Liver (tissue), 9 donors: Measurements from ENCODE around the gene ZNF565. TPM values are rescaled to one million over a fixed set of nuclear protein-coding genes. Genes with fewer than 3 reads are reported as not detected.

ENCODE experiments used
- DNase-seq: peaks from one replicate; pipeline ENCODE4 v3.0.0-alpha.2; 2017; ENCODE audit warnings: low spot score
- H3K27ac ChIP-seq, 2 donors: one replicate each; pipeline ENCODE4 v1.7.0; 2013; ENCODE audit warnings: inconsistent platforms in 2 of 2, low read length in 2 of 2, control low read depth in 1 of 2, low read depth in 1 of 2, mild to moderate bottlenecking in 1 of 2
- H3K27me3 ChIP-seq, 4 donors: one replicate each; pipeline versions ENCODE4 v1.6.1 to v1.7.0; 2013; ENCODE audit warnings: low read length in 3 of 4, inconsistent platforms in 1 of 4, mild to moderate bottlenecking in 1 of 4, moderate library complexity in 1 of 4; ENCODE audit not compliant: control insufficient read depth in 4 of 4, insufficient read depth in 4 of 4
- H3K36me3 ChIP-seq, 4 donors: one replicate each; pipeline versions ENCODE4 v1.6.1 to v1.7.0; 2013; ENCODE audit warnings: low read length in 3 of 4, mild to moderate bottlenecking in 3 of 4, low read depth in 1 of 4, moderate library complexity in 1 of 4; ENCODE audit not compliant: control insufficient read depth in 4 of 4, insufficient read depth in 3 of 4
- H3K4me1 ChIP-seq, 4 donors: one replicate each; pipeline versions ENCODE4 v1.6.1 to v1.7.0; 2013; ENCODE audit warnings: low read length in 3 of 4, mild to moderate bottlenecking in 3 of 4, moderate library complexity in 1 of 4; ENCODE audit not compliant: control insufficient read depth in 4 of 4, insufficient read depth in 4 of 4
- H3K4me3 ChIP-seq, 3 donors: one replicate each; pipeline versions ENCODE4 v1.6.1 to v1.7.0; 2013; ENCODE audit warnings: low read length in 3 of 3, control low read depth in 1 of 3, low read depth in 1 of 3, mild to moderate bottlenecking in 1 of 3
- H3K9ac ChIP-seq, 2 donors: one replicate each; pipeline ENCODE4 v1.7.0; 2013; ENCODE audit warnings: low read length in 2 of 2, mild to moderate bottlenecking in 2 of 2, moderate library complexity in 2 of 2, control low read depth in 1 of 2, low read depth in 1 of 2
- H3K9me3 ChIP-seq, 4 donors: one replicate each; pipeline versions ENCODE4 v1.6.1 to v1.7.0; 2013; ENCODE audit warnings: low read length in 3 of 4; ENCODE audit not compliant: control insufficient read depth in 4 of 4
- ATF3 ChIP-seq: IDR thresholded peaks from 2 replicates; pipeline ENCODE4 v1.6.1; 2016; ENCODE audit warnings: antibody characterized with exemption
- CTCF ChIP-seq: fragments of 150-350 bp; IDR thresholded peaks from 2 replicates; pipeline ENCODE4 v1.5.1; 2017; ENCODE audit warnings: improper control_type of control experiment, low read depth, low read length; ENCODE audit not compliant: missing input control
- EGR1 ChIP-seq, 2 donors: IDR thresholded peaks; 2 replicates each; pipeline ENCODE4 v1.6.1; 2016 to 2018; ENCODE audit warnings: antibody characterized with exemption in 2 of 2, low read depth in 2 of 2
- FOXA1 ChIP-seq: IDR thresholded peaks from 2 replicates; pipeline ENCODE4 v1.6.1; 2016; ENCODE audit warnings: antibody characterized with exemption
- FOXA2 ChIP-seq: IDR thresholded peaks from 2 replicates; pipeline ENCODE4 v1.6.1; 2016; ENCODE audit warnings: antibody characterized with exemption
- GABPA ChIP-seq, 2 donors: IDR thresholded peaks in 1 of 2; conservative IDR thresholded peaks in 1 of 2; 2 replicates each; pipeline ENCODE4 v1.6.1; 2016; ENCODE audit warnings: antibody characterized with exemption in 2 of 2, mild to moderate bottlenecking in 1 of 2, moderate library complexity in 1 of 2
- HNF4A ChIP-seq, 2 donors: conservative IDR thresholded peaks; 2 replicates each; pipeline ENCODE4 v1.6.1; 2016; ENCODE audit warnings: antibody characterized with exemption in 2 of 2, mild to moderate bottlenecking in 2 of 2
- HNF4G ChIP-seq: IDR thresholded peaks from 2 replicates; pipeline ENCODE4 v1.6.1; 2016; ENCODE audit warnings: antibody characterized with exemption
- JUND ChIP-seq, 2 donors: IDR thresholded peaks; 2 replicates each; pipeline ENCODE4 v1.6.1; 2016; ENCODE audit warnings: antibody characterized with exemption in 2 of 2
- MAX ChIP-seq: IDR thresholded peaks from 2 replicates; pipeline ENCODE4 v1.6.1; 2016; ENCODE audit warnings: antibody characterized with exemption
- NR2F2 ChIP-seq: IDR thresholded peaks from 2 replicates; pipeline ENCODE4 v1.6.1; 2016; ENCODE audit warnings: antibody characterized with exemption
- RAD21 ChIP-seq, 2 donors: IDR thresholded peaks; 2 replicates each; pipeline ENCODE4 v1.6.1; 2016; ENCODE audit warnings: antibody characterized with exemption in 2 of 2, mild to moderate bottlenecking in 2 of 2
- RXRA ChIP-seq, 2 donors: IDR thresholded peaks; 2 replicates each; pipeline ENCODE4 v1.6.1; 2017 to 2018; ENCODE audit warnings: antibody characterized with exemption in 2 of 2, mild to moderate bottlenecking in 1 of 2
- SP1 ChIP-seq: IDR thresholded peaks from 2 replicates; pipeline ENCODE4 v1.6.1; 2018; ENCODE audit warnings: antibody characterized with exemption, mild to moderate bottlenecking
- ZBTB33 ChIP-seq: IDR thresholded peaks from 2 replicates; pipeline ENCODE4 v1.6.1; 2016; ENCODE audit warnings: antibody characterized with exemption
- WGBS: extraction: QIAGEN DNeasy Blood & Tissue Kit; methylation state at CpG from one replicate; pipeline ENCODE4 v1.1.7; 2013; 5-methylcytosine and 5-hydroxymethylcytosine counted together
- polyA plus RNA-seq, 2 donors: library from polyadenylated mRNA; stranded (reverse) in 1 of 2; unstranded in 1 of 2; fragments of 200-250 nt in 1 of 2; fragments of >200 nt in 1 of 2; fragmentation: Nextera tagmentation in 1 of 2; extraction: Ambion mirVana in 1 of 2; gene quantifications; one replicate each; pipeline versions ENCODE4 v1.2.1 to v1.2.3, GENCODE V29; 2013 to 2015
- total RNA-seq, 2 donors: library from RNA; depleted of rRNA; stranded (reverse); fragments of >200 nt; gene quantifications; one replicate each; pipeline ENCODE4 v1.2.3, GENCODE V29; 2014
- donor health status: healthy.
- donor health status: healthy.
- donor health status: healthy.
- donor health status: healthy.
- donor health status: healthy.

Gene ZNF565
- total and polyA plus RNA-seq, 4 donors, result 0.95 to 4.9 (median 2.2) TPM

DNA sequence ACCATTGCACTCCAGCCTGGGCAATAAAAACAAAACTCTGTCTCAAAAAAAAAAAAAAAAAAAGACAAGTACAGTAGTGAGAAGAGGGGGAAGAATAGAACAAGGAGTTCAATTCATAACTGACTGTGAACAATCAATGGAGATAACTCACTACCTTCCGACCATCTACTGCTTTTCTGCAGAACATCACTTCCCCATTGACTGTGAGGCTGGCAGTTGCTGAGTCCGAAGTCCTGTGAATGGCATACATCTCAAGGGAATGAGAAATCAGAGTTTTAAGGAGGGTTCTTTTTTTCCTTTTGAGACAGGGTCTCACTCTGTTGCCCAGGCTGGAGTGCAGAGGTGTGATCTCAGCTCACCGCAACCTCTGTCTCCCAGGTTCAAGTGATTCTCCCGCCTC lies 11.2 kb downstream of the ZNF565 start:
- Histone ChIP-seq H3K27ac (no peak overlapping the region), H3K9me3 (no peaks in the 10 kb centered on the region), H3K27me3 (no peaks in the 10 kb centered on the region), H3K4me3 (no peak overlapping the region), H3K4me1 (no peaks in the 10 kb centered on the region), H3K9ac (no peak overlapping the region), H3K36me3 (peaks cover 0 to 7% (median 0%) of the 10 kb centered on the region in 4 donors)
- WGBS, result 94% methylated on average over 4 of the region's 4 CpGs
- TF ChIP-seq GABPA (IDR thresholded peaks at IDR 0.05 in 1 of 2, conservative IDR thresholded peaks at IDR 0.05 in 1 of 2) (no peak), FOXA1 (no peak), ZBTB33 (no peak), JUND (IDR thresholded peaks at IDR 0.05) (no peak), NR2F2 (no peak), EGR1 (IDR thresholded peaks at IDR 0.05; ENCODE audit: low read depth in 2 of 2) (no peak), RXRA (IDR thresholded peaks at IDR 0.05) (no peak), CTCF (no peak), FOXA2 (no peak), RAD21 (IDR thresholded peaks at IDR 0.05) (no peak)
- DNase-seq, result no peak

DNA sequence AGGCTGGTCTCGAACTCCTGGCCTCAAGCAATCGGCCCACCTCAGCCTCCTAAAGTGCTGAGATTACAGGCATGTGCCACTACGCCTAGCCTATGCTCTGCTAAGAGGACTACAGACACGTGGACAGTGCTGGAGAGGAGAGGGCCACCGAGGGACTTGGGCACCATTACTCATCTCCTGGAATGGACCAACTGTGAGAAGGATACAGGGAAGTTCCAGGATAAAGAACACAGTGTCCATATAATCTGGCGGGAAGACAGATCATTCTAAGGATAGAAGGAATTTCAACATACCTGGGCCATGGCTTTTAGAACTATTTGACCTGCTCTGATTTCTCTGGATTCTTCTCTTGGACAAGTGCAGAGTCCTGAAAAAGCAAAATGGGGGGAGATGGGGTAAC lies 12.8 kb downstream of the ZNF565 start:
- H3K9ac ChIP-seq, result no peak overlapping the region
- 93% methylated on average over 6 of the region's 6 CpGs for WGBS
- no peaks in the 10 kb centered on the region for H3K27me3 ChIP-seq
- no peak overlapping the region for H3K4me3 ChIP-seq
- peaks cover 0 to 7% (median 0%) of the 10 kb centered on the region in 4 donors for H3K36me3 ChIP-seq
- H3K4me1 ChIP-seq, result no peaks in the 10 kb centered on the region
- no peaks in the 10 kb centered on the region for H3K9me3 ChIP-seq
- H3K27ac ChIP-seq, result no peak overlapping the region
- no peak for TF ChIP-seq HNF4G
- TF ChIP-seq MAX, result no peak
- no peak for TF ChIP-seq ATF3
- no peak for DNase-seq

GRCh38 chr19:36198119-36198518 lies 16.3 kb downstream of the ZNF565 start:
- Histone ChIP-seq H3K27ac (no peak overlapping the region), H3K36me3 (peaks cover 4 to 24% (median 16%) of the 10 kb centered on the region in 4 donors), H3K27me3 (no peaks in the 10 kb centered on the region), H3K4me3 (no peak overlapping the region), H3K4me1 (no peaks in the 10 kb centered on the region), H3K9me3 (no peaks in the 10 kb centered on the region), H3K9ac (no peak overlapping the region)
- DNase-seq, result no peak
- WGBS, result 93% methylated on average over 2 of the region's 2 CpGs
- TF ChIP-seq FOXA1 (no peak), SP1 (no peak), GABPA (IDR thresholded peaks at IDR 0.05 in 1 of 2, conservative IDR thresholded peaks at IDR 0.05 in 1 of 2) (no peak), MAX (no peak), HNF4A (conservative IDR thresholded peaks at IDR 0.05) (no peak), EGR1 (IDR thresholded peaks at IDR 0.05; ENCODE audit: low read depth in 2 of 2) (no peak), CTCF (no peak), NR2F2 (no peak), JUND (IDR thresholded peaks at IDR 0.05) (no peak), RXRA (IDR thresholded peaks at IDR 0.05) (no peak), FOXA2 (no peak), RAD21 (IDR thresholded peaks at IDR 0.05) (no peak), ATF3 (no peak), ZBTB33 (no peak)
